ENCODE results near the gene RPH3AL. TPM values are rescaled to one million over a fixed set of nuclear protein-coding genes. Genes with fewer than 3 reads are reported as not detected.

Gene RPH3AL
- total RNA-seq, 4 donors from 2014 or later, result 9.9 to 44.7 (median 21.5) TPM

GRCh38 chr17:394718-395095 is 42.1 kb upstream of the RPH3AL start:
- Histone ChIP-seq H3K4me3 (no peak overlapping the region), H3K9me3 (no peaks in the 10 kb centered on the region), H3K27ac (no peak overlapping the region), H3K4me1 (no peaks in the 10 kb centered on the region), H3K36me3 (no peaks in the 10 kb centered on the region), H3K27me3 (no peaks in the 10 kb centered on the region)
- no peak for DNase-seq
- no peak for TF ChIP-seq CTCF (IDR thresholded peaks at IDR 0.05)
- TF ChIP-seq POLR2A (IDR thresholded peaks at IDR 0.05), result no peak
- intact Hi-C loops (cut with DNase I; ENCODE audit: low total_unique reads), result no loop called here

GRCh38 chr17:393806-394717 is 41.5 kb upstream of the RPH3AL start:
- no peak overlapping the region for H3K27ac ChIP-seq
- H3K4me1 ChIP-seq, result no peaks in the 10 kb centered on the region
- H3K4me3 ChIP-seq, result no peak overlapping the region
- H3K9me3 ChIP-seq, result no peaks in the 10 kb centered on the region
- DNase-seq, result no peak
- intact Hi-C loops (cut with DNase I; ENCODE audit: low total_unique reads), result no loop called here
- H3K27me3 ChIP-seq, result no peaks in the 10 kb centered on the region
- no peak for TF ChIP-seq CTCF (IDR thresholded peaks at IDR 0.05)
- no peak for TF ChIP-seq POLR2A (IDR thresholded peaks at IDR 0.05)
- H3K36me3 ChIP-seq, result no peaks in the 10 kb centered on the region

GRCh38 chr17:391850-392249 is 39.2 kb upstream of the RPH3AL start:
- Histone ChIP-seq H3K4me1 (no peaks in the 10 kb centered on the region), H3K36me3 (no peaks in the 10 kb centered on the region), H3K4me3 (no peak overlapping the region), H3K9me3 (no peaks in the 10 kb centered on the region), H3K27ac (no peak overlapping the region), H3K27me3 (no peaks in the 10 kb centered on the region)
- no peak for DNase-seq
- TF ChIP-seq CTCF (IDR thresholded peaks at IDR 0.05), result no peak
- intact Hi-C loops (cut with DNase I; ENCODE audit: low total_unique reads), result no loop called here

GRCh38 chr17:390025-390424 is 37.4 kb upstream of the RPH3AL start:
- intact Hi-C loops (cut with DNase I; ENCODE audit: low total_unique reads), result no loop called here
- DNase-seq, result no peak

More at GRCh38 chr17:390025-390424, 37.4 kb upstream of the RPH3AL start:
- Histone ChIP-seq H3K27me3 (peaks cover 0 to 5% of the 10 kb centered on the region in 2 donors), H3K9me3 (no peaks in the 10 kb centered on the region), H3K4me1 (peaks cover 0 to 10% of the 10 kb centered on the region in 2 donors), H3K36me3 (no peaks in the 10 kb centered on the region), H3K27ac (no peak overlapping the region), H3K4me3 (no peak overlapping the region)
- TF ChIP-seq CTCF (IDR thresholded peaks at IDR 0.05) (no peak), POLR2A (IDR thresholded peaks at IDR 0.05) (no peak)
